ENCODE data around the gene LRBA. TPM values are rescaled to one million over a fixed set of nuclear protein-coding genes. Genes with fewer than 3 reads are reported as not detected.
A peak's percentile ranks its signal among the peaks of the same experiment; 100 is the strongest.

Gene LRBA
- total and polyA plus RNA-seq, 9 of the 15 experiments (the other 6 are each of a cell fraction or from before 2014, with no cell fraction given) = 24.2 to 88.7 (median 59.7) TPM

- peak; percentile 26 for TF ChIP-seq CHD1 (IDR thresholded peaks at IDR 0.05; ENCODE audit: low read length)
Measured at GRCh38 chr4:151013944-151014343, 1.1 kb downstream of the LRBA start (continued).

- Histone ChIP-seq H3K79me2 (ENCODE audit: control insufficient read depth, insufficient read depth, low read length) (peaks cover 74% of the 10 kb centered on the region), H3K4me3 (peak overlapping the region; percentile 98), H3K27ac (ENCODE audit: extremely low read depth, low read depth, low read length) (peak overlapping the region; percentile 27; the same call in 1 of the 3 replicates), H2AFZ (ENCODE audit: low read depth, low read length) (no peak overlapping the region), H3K27me3 (ENCODE audit: control insufficient read depth in 2 of 2, insufficient read depth in 2 of 2, low read length in 2 of 2) (no peaks in the 10 kb centered on the region), H3K4me2 (ENCODE audit: insufficient read depth, low read length) (peak overlapping the region; percentile 95), H3K4me1 (replicated peaks in 1 of 2; ENCODE audit: control insufficient read depth in 2 of 2, insufficient read depth in 2 of 2, low read length in 2 of 2) (peaks cover 0 to 17% of the 10 kb centered on the region in 2 experiments; a peak in 2 of 5 replicates), H3K9me1 (ENCODE audit: control insufficient read depth, insufficient read depth, low read length) (no peaks in the 10 kb centered on the region), H3K9ac (ENCODE audit: insufficient read depth in 1 of 2, low read depth in 2 of 2, low read length in 2 of 2) (peak overlapping the region in 1 of 2 experiments; percentile 95; a peak in 2 of 4 replicates), H3K36me3 (ENCODE audit: control insufficient read depth, insufficient read depth, low read length) (peaks cover 25% of the 10 kb centered on the region; the same call in 1 of the 3 replicates), H4K20me1 (replicated peaks; ENCODE audit: control insufficient read depth, insufficient read depth, low read length) (no peaks in the 10 kb centered on the region), H3K9me3 (replicated peaks; ENCODE audit: control insufficient read depth, insufficient read depth, low read depth, low read length) (no peaks in the 10 kb centered on the region)
- ChIA-PET CTCF (ENCODE audit: low intra/inter-chr PET ratio) (no interaction called here), POLR2A (interaction anchor here (1.0 to 2.1 kb wide), 2 partner anchors 16 to 18 kb away, joined by 3 to 4 read pairs; no protein-coding TSS in a partner anchor)
- no TSS peak for BruUV-seq (replicated peaks)
- peak in 1 of 4 experiments; percentile 51 for DNase-seq (ENCODE audit: extremely low read depth in 1 of 4, low spot score in 3 of 4)
- FAIRE-seq = no peak
- intact Hi-C loops (cut with micrococcal nuclease) (loop anchor here (2.0 to 10.0 kb wide), 3 partner anchors 69 to 699 kb away; partner anchors contain the start of gene RPS3A), in situ Hi-C loops (cut with MboI) (no loop called here)
- WGBS (ENCODE audit: insufficient coverage, low coverage, missing lambda C conversion rate) = 0% methylated on average over 1 of the region's 1 CpG
- TF ChIP-seq ZNF324 (CRISPR knock-in tag; IDR thresholded peaks at IDR 0.05) = no peak
- no peak for TF ChIP-seq MLX (CRISPR knock-in tag; conservative IDR thresholded peaks at IDR 0.05)
- TF ChIP-seq ZNF384 (IDR thresholded peaks at IDR 0.05; ENCODE audit: low read depth, low read length) = 0 out of 2 replicates have a peak, but pooled peaks have one; percentile 6
- ATAC-seq = no peak
Measured at GRCh38 chr4:151013491-151013890, 1.6 kb downstream of the LRBA start.

All from K562 (cell line).